KMS-11 (cell line): ENCODE measurements around the gene SLTM.
A peak's percentile ranks its signal among the peaks of the same experiment; 100 is the strongest.

ENCODE experiments used
- H2AFZ ChIP-seq: fragments of 200-600 bp; sonication (generic); 2 replicates; pipeline ENCODE4 v1.6.1; 2016; ENCODE audit warnings: antibody characterized with exemption, mixed run types, low read depth
- H3K27ac ChIP-seq: fragments of 200-600 bp; sonication (generic); 2 replicates; pipeline ENCODE4 v1.6.1; 2016; ENCODE audit warnings: mild to moderate bottlenecking, mixed run types
- H3K27me3 ChIP-seq: fragments of 200-600 bp; sonication (generic); 2 replicates; pipeline ENCODE4 v1.6.1; 2017; ENCODE audit warnings: mild to moderate bottlenecking, low read depth, mixed run types, moderate library complexity; ENCODE audit not compliant: insufficient read depth
- H3K36me3 ChIP-seq: fragments of 200-600 bp; sonication (generic); 2 replicates; pipeline ENCODE4 v1.6.1; 2017; ENCODE audit warnings: mild to moderate bottlenecking, mixed run types; ENCODE audit not compliant: insufficient read depth
- H3K4me1 ChIP-seq: fragments of 200-600 bp; sonication (generic); 2 replicates; pipeline ENCODE4 v1.6.1; 2016; ENCODE audit warnings: mild to moderate bottlenecking, low read depth, mixed run types; ENCODE audit not compliant: poor library complexity, severe bottlenecking
- H3K4me2 ChIP-seq: fragments of 200-600 bp; sonication (generic); 2 replicates; pipeline ENCODE4 v1.7.0; 2016; ENCODE audit warnings: mild to moderate bottlenecking, mixed run types
- H3K4me3 ChIP-seq: fragments of 200-600 bp; sonication (generic); IDR thresholded peaks from 2 replicates; pipeline ENCODE4 v1.6.1; 2017; ENCODE audit warnings: low read depth, low read length, mixed read lengths; ENCODE audit not compliant: insufficient read depth
- H3K79me2 ChIP-seq: fragments of 200-600 bp; sonication (generic); 2 replicates; pipeline ENCODE4 v1.6.1; 2016; ENCODE audit warnings: low read depth, mixed run types; ENCODE audit not compliant: insufficient read depth
- H3K9ac ChIP-seq: fragments of 200-600 bp; sonication (generic); 2 replicates; pipeline ENCODE4 v1.6.1; 2016; ENCODE audit warnings: mild to moderate bottlenecking, mixed run types
- H4K20me1 ChIP-seq: fragments of 200-600 bp; sonication (generic); 2 replicates; pipeline ENCODE4 v1.6.1; 2016; ENCODE audit warnings: mild to moderate bottlenecking, mixed run types; ENCODE audit not compliant: insufficient read depth
- CTCF ChIP-seq: fragments of 200-600 bp; sonication (generic); conservative IDR thresholded peaks from 2 replicates; pipeline ENCODE4 v1.6.1; 2017; ENCODE audit warnings: low read depth, mild to moderate bottlenecking, antibody characterized with exemption, low read length, moderate library complexity, mixed read lengths

SLTM gene

DNA sequence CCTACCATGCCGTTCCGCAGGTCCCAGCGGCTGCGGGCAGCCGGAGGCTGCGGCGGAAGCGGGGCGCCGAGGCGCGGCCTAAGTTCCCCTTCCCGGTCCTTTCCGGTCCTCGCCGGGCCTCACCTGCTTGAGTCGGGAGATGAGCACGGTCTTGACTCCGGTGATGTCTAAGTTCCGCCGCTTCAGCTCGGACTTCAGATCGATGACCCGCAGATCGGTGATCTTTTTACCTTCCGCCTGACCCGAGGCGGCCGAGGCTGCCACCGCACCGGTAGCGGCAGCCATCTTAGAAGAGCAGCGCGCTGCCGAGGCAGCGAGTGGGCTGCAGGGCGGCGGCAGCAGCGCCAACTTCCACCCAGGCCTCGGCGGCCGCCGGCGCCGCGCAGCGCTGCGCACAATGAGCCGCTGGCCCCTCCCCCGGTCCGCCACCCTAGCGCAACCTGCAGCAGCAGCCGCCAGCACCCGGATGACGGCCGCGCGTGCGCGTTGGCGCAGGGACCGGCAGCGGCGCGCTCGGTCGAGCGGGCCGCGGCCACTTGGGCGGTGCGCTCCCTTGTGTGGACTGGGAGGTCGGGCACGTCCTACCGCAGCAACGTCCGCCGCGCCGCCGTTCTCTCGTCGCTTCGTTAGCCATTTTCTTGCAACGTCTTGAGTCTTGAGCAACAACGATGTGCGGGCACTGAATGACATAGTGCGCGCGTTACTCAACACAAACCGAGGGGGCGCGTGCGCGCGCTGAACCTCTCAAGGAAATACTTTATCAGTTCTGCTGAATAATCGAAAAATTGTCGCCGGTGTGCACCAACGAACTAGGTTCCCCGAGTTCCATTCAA is at the start of gene SLTM:
Gene SLTM (minus strand): TSS at position 399 of the 833 bp plus-strand sequence. CDS start 114 bp downstream, at position 285.
- Histone ChIP-seq H3K79me2 (peaks cover 47% of the 10 kb centered on the region), H3K4me2 (peak within 1 kb of the TSS; percentile 97), H2AFZ (peak within 1 kb of the TSS; percentile 89), H3K9ac (peak within 1 kb of the TSS; percentile 99), H3K27ac (peak within 1 kb of the TSS; percentile 100), H4K20me1 (peaks cover 10% of the 10 kb centered on the region; the same call in 1 of the 2 replicates), H3K36me3 (peaks cover 7% of the 10 kb centered on the region; the same call in 1 of the 2 replicates), H3K27me3 (no peaks in the 10 kb centered on the region), H3K4me1 (peaks cover 19% of the 10 kb centered on the region), H3K4me3 (peak within 1 kb of the TSS; percentile 56)
- peak; percentile 41; the same call in 1 of the 2 replicates for TF ChIP-seq CTCF

- no peak overlapping the region for H2AFZ ChIP-seq
Measured at GRCh38 chr15:58983261-58983660, 49.8 kb upstream of the SLTM start.

GRCh38 chr15:58981808-58982475 is 48.5 kb upstream of the SLTM start:
- H2AFZ ChIP-seq, result no peak overlapping the region
- H3K79me2 ChIP-seq, result no peaks in the 10 kb centered on the region

More at GRCh38 chr15:58983261-58983660, 49.8 kb upstream of the SLTM start:
- H3K27me3 ChIP-seq, result no peaks in the 10 kb centered on the region
- H3K4me1 ChIP-seq, result peaks cover 34% of the 10 kb centered on the region
- no peak overlapping the region for H3K4me2 ChIP-seq
- H3K79me2 ChIP-seq, result peaks cover under 1% of the 10 kb centered on the region; the same call in 1 of the 2 replicates
- no peaks in the 10 kb centered on the region for H3K36me3 ChIP-seq
- H3K27ac ChIP-seq, result no peak overlapping the region
- TF ChIP-seq CTCF, result no peak
- no peak overlapping the region for H3K4me3 ChIP-seq
- no peaks in the 10 kb centered on the region for H4K20me1 ChIP-seq
- H3K9ac ChIP-seq, result no peak overlapping the region

More at GRCh38 chr15:58981808-58982475, 48.5 kb upstream of the SLTM start:
- Histone ChIP-seq H3K27me3 (no peaks in the 10 kb centered on the region), H3K36me3 (no peaks in the 10 kb centered on the region), H3K9ac (no peak overlapping the region), H3K4me1 (peaks cover 34% of the 10 kb centered on the region), H3K4me2 (peak overlapping the region; percentile 36), H3K27ac (no peak overlapping the region), H4K20me1 (no peaks in the 10 kb centered on the region), H3K4me3 (no peak overlapping the region)
- no peak for TF ChIP-seq CTCF
